ENCODE data around the gene ZNF587. TPM values are rescaled to one million over a fixed set of nuclear protein-coding genes. Genes with fewer than 3 reads are reported as not detected.

The ZNF587 gene
- total and polyA plus RNA-seq, 10 donors = 3.9 to 46.5 (median 33.9) TPM

- Histone ChIP-seq H3K4me1 (peaks cover 0 to 17% (median 0%) of the 10 kb centered on the region in 6 donors), H3K27ac (peak overlapping the region in 1 of 8 donors; percentile 18), H3K36me3 (peaks cover 0 to 49% (median 24%) of the 10 kb centered on the region in 6 donors), H3K27me3 (replicated peaks in 1 of 7) (no peaks in the 10 kb centered on the region), H3K4me3 (no peak overlapping the region), H3K9me3 (peaks cover 0 to 78% (median 13%) of the 10 kb centered on the region in 8 donors)
- TF ChIP-seq POLR2AphosphoS5 (IDR thresholded peaks at IDR 0.05) = no peak
- intact Hi-C loops (cut with DNase I; ENCODE audit: low total_unique reads) = loop anchor here (10.0 kb wide), 1 partner anchor 800 kb away; no protein-coding TSS in a partner anchor
- 75 to 84% (median 77%) methylated on average over 6 of the region's 6 CpGs for WGBS, 5 donors
- DNase-seq = no peak
These were observed 55.6 kb downstream of the ZNF587 start for GRCh38 chr19:57905258-57905657.

GRCh38 chr19:57907394-57907793, 57.7 kb downstream of the ZNF587 start:
- peaks cover 0 to 70% (median 42%) of the 10 kb centered on the region in 6 donors for H3K36me3 ChIP-seq
- no peak for TF ChIP-seq POLR2AphosphoS5 (IDR thresholded peaks at IDR 0.05)
- no peak for TF ChIP-seq CTCF (IDR thresholded peaks at IDR 0.05 in 8 of 11, conservative IDR thresholded peaks at IDR 0.05 in 3 of 11)
- TF ChIP-seq POLR2A (IDR thresholded peaks at IDR 0.05) = no peak
- no peaks in the 10 kb centered on the region for H3K27me3 ChIP-seq (replicated peaks in 1 of 7)
- DNase-seq = no peak
- peaks cover 0 to 17% (median 0%) of the 10 kb centered on the region in 6 donors for H3K4me1 ChIP-seq
- WGBS, 5 donors = 82 to 97% (median 91%) methylated on average over 3 of the region's 3 CpGs
- H3K9me3 ChIP-seq = peaks cover 0 to 85% (median 22%) of the 10 kb centered on the region in 8 donors
- no peak overlapping the region for H3K4me3 ChIP-seq
- intact Hi-C loops (cut with DNase I; ENCODE audit: low total_unique reads) = loop anchor here (10.0 kb wide), 1 partner anchor 803 kb away; no protein-coding TSS in a partner anchor
- no peak overlapping the region for H3K27ac ChIP-seq

GRCh38 chr19:57914531-57914930, 64.9 kb downstream of the ZNF587 start:
- DNase-seq = no peak
- Histone ChIP-seq H3K4me1 (peaks cover 8 to 24% (median 18%) of the 10 kb centered on the region in 6 donors), H3K36me3 (peaks cover 0 to 52% (median 24%) of the 10 kb centered on the region in 6 donors), H3K27me3 (replicated peaks in 1 of 7) (no peaks in the 10 kb centered on the region), H3K9me3 (peaks cover 0 to 47% (median 21%) of the 10 kb centered on the region in 8 donors), H3K4me3 (peak overlapping the region in 1 of 8 donors; percentile 82), H3K27ac (no peak overlapping the region)
- no peak for TF ChIP-seq POLR2AphosphoS5 (IDR thresholded peaks at IDR 0.05)
- no peak for TF ChIP-seq POLR2A (IDR thresholded peaks at IDR 0.05)
- TF ChIP-seq CTCF (IDR thresholded peaks at IDR 0.05 in 8 of 11, conservative IDR thresholded peaks at IDR 0.05 in 3 of 11) = no peak
- intact Hi-C loops (cut with DNase I; ENCODE audit: low total_unique reads) = no loop called here
- WGBS, 5 donors = 91 to 94% (median 92%) methylated on average over 3 of the region's 3 CpGs

Other genes with a start within 250 kb of the ZNF587 start
- 1 to 10 TPM; 3.5 to 7.4 (median 4.1) TPM for gene ZNF530, start 250.0 kb upstream of the ZNF587 start, total RNA-seq
- gene ZNF530, start 250.0 kb upstream of the ZNF587 start, polyA plus RNA-seq = 1 to 10 TPM; 2.4 to 3.2 (median 2.9) TPM
- gene ZNF134, start 235.6 kb upstream of the ZNF587 start, total RNA-seq = 10 to 100 TPM; 18.3 to 30.7 (median 23.1) TPM
- 1 to 10 TPM; 3.7 to 7.6 (median 5.7) TPM for gene ZNF134, start 235.6 kb upstream of the ZNF587 start, polyA plus RNA-seq
- 10 to 100 TPM; 18.9 to 28.4 (median 20.8) TPM for gene ZNF211, start 216.7 kb upstream of the ZNF587 start, total RNA-seq
- gene ZNF211, start 216.7 kb upstream of the ZNF587 start, polyA plus RNA-seq = 10 to 100 TPM in 2 of 3 donors, 1 to 10 TPM in 1; 9.5 to 14.2 (median 12.3) TPM
- gene ZSCAN4, start 180.9 kb upstream of the ZNF587 start, total RNA-seq = under 1 TPM in 3 of 7 donors, not detected in 4; 0.29 to 0.58 (median 0.47) TPM
- not detected for gene ZSCAN4, start 180.9 kb upstream of the ZNF587 start, polyA plus RNA-seq
- 10 to 100 TPM; 10.0 to 14.3 (median 13.4) TPM for gene ZNF551, start 167.9 kb upstream of the ZNF587 start, total RNA-seq
- 1 to 10 TPM; 2.0 to 3.8 (median 2.5) TPM for gene ZNF551, start 167.9 kb upstream of the ZNF587 start, polyA plus RNA-seq
- 10 to 100 TPM in 6 of 7 donors, 1 to 10 TPM in 1; 9.3 to 21.2 (median 15.3) TPM for gene ZNF154, start 140.7 kb upstream of the ZNF587 start, total RNA-seq
- 1 to 10 TPM; 3.6 to 5.8 (median 4.3) TPM for gene ZNF154, start 140.7 kb upstream of the ZNF587 start, polyA plus RNA-seq
- gene ZNF671, start 122.2 kb upstream of the ZNF587 start, total RNA-seq = 10 to 100 TPM; 16.1 to 23.3 (median 17.1) TPM
- gene ZNF671, start 122.2 kb upstream of the ZNF587 start, polyA plus RNA-seq = 10 to 100 TPM; 10.4 to 11.7 (median 10.9) TPM
- 10 to 100 TPM; 16.2 to 25.3 (median 20.9) TPM for gene ZNF776, start 103.0 kb upstream of the ZNF587 start, total RNA-seq
- gene ZNF776, start 103.0 kb upstream of the ZNF587 start, polyA plus RNA-seq = 1 to 10 TPM; 3.5 to 9.5 (median 4.3) TPM
- 10 to 100 TPM; 29.6 to 45.6 (median 35.2) TPM for gene ZNF586, start 80.2 kb upstream of the ZNF587 start, total RNA-seq
- gene ZNF586, start 80.2 kb upstream of the ZNF587 start, polyA plus RNA-seq = 1 to 10 TPM; 7.3 to 9.8 (median 9.0) TPM
- gene ZNF552, start 34.9 kb upstream of the ZNF587 start, total RNA-seq = 10 to 100 TPM in 4 of 7 donors, 1 to 10 TPM in 3; 8.8 to 20.8 (median 10.5) TPM
- gene ZNF552, start 34.9 kb upstream of the ZNF587 start, polyA plus RNA-seq = 1 to 10 TPM; 2.9 to 4.2 (median 4.0) TPM
- gene ZNF587B, start 19.6 kb upstream of the ZNF587 start, total RNA-seq = 10 to 100 TPM; 19.9 to 31.8 (median 26.0) TPM
- 1 to 10 TPM; 3.4 to 9.8 (median 3.9) TPM for gene ZNF587B, start 19.6 kb upstream of the ZNF587 start, polyA plus RNA-seq
- gene ZNF814, start 39.2 kb downstream of the ZNF587 start, total RNA-seq = 10 to 100 TPM; 18.0 to 48.1 (median 33.2) TPM
- 10 to 100 TPM; 15.4 to 21.2 (median 17.3) TPM for gene ZNF814, start 39.2 kb downstream of the ZNF587 start, polyA plus RNA-seq
- 10 to 100 TPM; 22.6 to 31.2 (median 24.7) TPM for gene ZNF417, start 66.7 kb downstream of the ZNF587 start, total RNA-seq
- 1 to 10 TPM; 1.5 to 3.3 (median 1.6) TPM for gene ZNF417, start 66.7 kb downstream of the ZNF587 start, polyA plus RNA-seq
- 10 to 100 TPM in 5 of 7 donors, 1 to 10 TPM in 2; 8.9 to 16.5 (median 10.7) TPM for gene ZNF418, start 85.5 kb downstream of the ZNF587 start, total RNA-seq
- gene ZNF418, start 85.5 kb downstream of the ZNF587 start, polyA plus RNA-seq = 1 to 10 TPM; 4.7 to 6.7 (median 6.7) TPM
- 10 to 100 TPM in 4 of 7 donors, 1 to 10 TPM in 3; 8.4 to 10.9 (median 10.7) TPM for gene ZNF256, start 97.8 kb downstream of the ZNF587 start, total RNA-seq
- 1 to 10 TPM; 4.1 to 4.5 (median 4.5) TPM for gene ZNF256, start 97.8 kb downstream of the ZNF587 start, polyA plus RNA-seq
- 1 to 10 TPM in 1 of 7 donors, under 1 TPM in 3, not detected in 3; 0.50 to 1.9 (median 0.69) TPM for gene C19orf18, start 124.7 kb downstream of the ZNF587 start, total RNA-seq
- gene C19orf18, start 124.7 kb downstream of the ZNF587 start, polyA plus RNA-seq = 1 to 10 TPM; 1.7 to 4.2 (median 3.0) TPM
- gene ZNF606, start 153.0 kb downstream of the ZNF587 start, total RNA-seq = 10 to 100 TPM; 12.4 to 25.3 (median 17.3) TPM
- gene ZNF606, start 153.0 kb downstream of the ZNF587 start, polyA plus RNA-seq = 10 to 100 TPM in 1 of 3 donors, 1 to 10 TPM in 2; 5.6 to 12.4 (median 9.3) TPM
- not detected for gene ZSCAN1, start 184.2 kb downstream of the ZNF587 start, total RNA-seq
- under 1 TPM in 2 of 3 donors, not detected in 1; 0.08 to 0.24 TPM for gene ZSCAN1, start 184.2 kb downstream of the ZNF587 start, polyA plus RNA-seq
- gene ZNF135, start 209.4 kb downstream of the ZNF587 start, total RNA-seq = 1 to 10 TPM; 3.6 to 9.4 (median 8.1) TPM
- 1 to 10 TPM; 4.8 to 6.5 (median 5.1) TPM for gene ZNF135, start 209.4 kb downstream of the ZNF587 start, polyA plus RNA-seq
- gene ZSCAN18, start 248.4 kb downstream of the ZNF587 start, total RNA-seq = 10 to 100 TPM; 46.1 to 71.7 (median 62.5) TPM
- gene ZSCAN18, start 248.4 kb downstream of the ZNF587 start, polyA plus RNA-seq = 10 to 100 TPM; 39.8 to 46.5 (median 42.2) TPM

Measured in spleen (tissue), 11 donors.